Osteocyte (in vitro differentiated cells): ENCODE data around the gene SNX32. TPM values are rescaled to one million over a fixed set of nuclear protein-coding genes. Genes with fewer than 3 reads are reported as not detected.

Source experiments
- DNase-seq: peaks from one replicate; pipeline ENCODE4 v3.0.0; 2021; ENCODE audit warnings: mixed read lengths; ENCODE audit not compliant: unreplicated experiment; ENCODE audit errors: extremely low spot score
- H3K27ac Mint-ChIP-seq: one replicate; pipeline ENCODE4 v1.8.0; 2021; ENCODE audit warnings: mild to moderate bottlenecking, mixed read lengths; ENCODE audit not compliant: unreplicated experiment
- H3K27me3 Mint-ChIP-seq: one replicate; pipeline ENCODE4 v1.8.0; 2021; ENCODE audit warnings: mixed read lengths; ENCODE audit not compliant: unreplicated experiment
- H3K36me3 Mint-ChIP-seq: one replicate; pipeline ENCODE4 v1.8.0; 2021; ENCODE audit warnings: mixed read lengths; ENCODE audit not compliant: unreplicated experiment
- H3K4me1 Mint-ChIP-seq: one replicate; pipeline ENCODE4 v1.8.0; 2021; ENCODE audit warnings: mixed read lengths; ENCODE audit not compliant: unreplicated experiment
- H3K4me3 Mint-ChIP-seq: one replicate; pipeline ENCODE4 v1.8.0; 2021; ENCODE audit warnings: mild to moderate bottlenecking, moderate library complexity, mixed read lengths; ENCODE audit not compliant: unreplicated experiment
- H3K9me3 Mint-ChIP-seq: one replicate; pipeline ENCODE4 v1.8.0; 2021; ENCODE audit warnings: mixed read lengths; ENCODE audit not compliant: unreplicated experiment
- total RNA-seq: library from RNA; stranded (reverse); gene quantifications from 2 replicates; pipeline ENCODE4 v1.2.1, GENCODE V29; 2021
- TF ChIP-seq, protein P1 (sequence below): fragments of 200-600 bp; sonication (generic); IDR thresholded peaks from 2 replicates; pipeline ENCODE4 v1.5.0; 2021; ENCODE audit warnings: antibody characterized with exemption, mild to moderate bottlenecking, moderate library complexity

SNX32 gene
- total RNA-seq, 1 donor from 2014 or later = 4.0 TPM

DNA sequence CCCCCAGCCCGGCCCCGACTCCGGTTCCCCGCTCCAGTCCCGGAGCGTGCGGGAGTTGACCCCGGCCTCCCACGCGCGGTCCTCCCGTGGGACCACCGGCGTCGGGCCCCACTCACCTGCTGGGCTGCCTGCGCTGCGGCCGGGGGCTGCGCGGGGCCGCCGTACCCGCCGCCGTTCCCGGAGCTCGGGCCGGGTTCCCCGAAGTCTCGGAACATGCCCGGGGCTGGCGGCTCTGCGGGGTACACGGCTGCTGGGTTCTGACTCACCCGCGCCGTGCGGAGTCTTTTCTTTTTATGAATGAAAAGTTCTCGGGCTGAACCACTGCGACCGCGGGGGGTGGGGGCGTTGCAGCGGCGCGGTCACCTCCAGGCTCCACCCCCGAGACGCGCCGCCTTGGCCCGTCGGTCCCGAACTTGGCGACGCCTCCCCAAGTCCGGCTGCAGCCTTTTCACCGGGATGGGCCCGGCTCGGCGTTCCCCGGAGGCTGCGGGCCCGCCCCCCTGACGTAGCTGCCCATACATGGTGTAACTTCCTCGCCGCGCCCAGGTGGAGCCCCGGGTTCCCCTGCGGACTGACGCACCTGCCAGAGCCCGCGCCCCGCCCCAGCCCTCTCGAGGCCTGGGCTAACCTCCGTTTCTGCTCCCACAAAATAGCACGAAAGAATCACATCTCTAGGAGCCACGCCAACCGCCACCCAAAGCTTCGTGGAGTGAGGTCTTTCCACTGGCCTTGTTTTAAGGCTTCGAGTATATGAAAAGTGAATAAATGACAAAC is 66.5 kb downstream of the SNX32 start, which contains the start of gene FOSL1:
Gene FOSL1, minus strand, starts transcription at position 264 of the 774 bp plus-strand sequence. Its CDS starts 49 bp downstream, at position 215.
- peaks cover 62% of the 10 kb centered on the region for H3K4me1 Mint-ChIP-seq
- H3K4me3 Mint-ChIP-seq = peak within 1 kb of the TSS; percentile 90
- H3K9me3 Mint-ChIP-seq = no peaks in the 10 kb centered on the region
- no peaks in the 10 kb centered on the region for H3K27me3 Mint-ChIP-seq
- H3K27ac Mint-ChIP-seq = peak within 1 kb of the TSS; percentile 90
- H3K36me3 Mint-ChIP-seq = no peaks in the 10 kb centered on the region
- TF ChIP-seq, protein P1, sequence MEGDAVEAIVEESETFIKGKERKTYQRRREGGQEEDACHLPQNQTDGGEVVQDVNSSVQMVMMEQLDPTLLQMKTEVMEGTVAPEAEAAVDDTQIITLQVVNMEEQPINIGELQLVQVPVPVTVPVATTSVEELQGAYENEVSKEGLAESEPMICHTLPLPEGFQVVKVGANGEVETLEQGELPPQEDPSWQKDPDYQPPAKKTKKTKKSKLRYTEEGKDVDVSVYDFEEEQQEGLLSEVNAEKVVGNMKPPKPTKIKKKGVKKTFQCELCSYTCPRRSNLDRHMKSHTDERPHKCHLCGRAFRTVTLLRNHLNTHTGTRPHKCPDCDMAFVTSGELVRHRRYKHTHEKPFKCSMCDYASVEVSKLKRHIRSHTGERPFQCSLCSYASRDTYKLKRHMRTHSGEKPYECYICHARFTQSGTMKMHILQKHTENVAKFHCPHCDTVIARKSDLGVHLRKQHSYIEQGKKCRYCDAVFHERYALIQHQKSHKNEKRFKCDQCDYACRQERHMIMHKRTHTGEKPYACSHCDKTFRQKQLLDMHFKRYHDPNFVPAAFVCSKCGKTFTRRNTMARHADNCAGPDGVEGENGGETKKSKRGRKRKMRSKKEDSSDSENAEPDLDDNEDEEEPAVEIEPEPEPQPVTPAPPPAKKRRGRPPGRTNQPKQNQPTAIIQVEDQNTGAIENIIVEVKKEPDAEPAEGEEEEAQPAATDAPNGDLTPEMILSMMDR = no peak
- DNase-seq = peak; percentile 95

DNA sequence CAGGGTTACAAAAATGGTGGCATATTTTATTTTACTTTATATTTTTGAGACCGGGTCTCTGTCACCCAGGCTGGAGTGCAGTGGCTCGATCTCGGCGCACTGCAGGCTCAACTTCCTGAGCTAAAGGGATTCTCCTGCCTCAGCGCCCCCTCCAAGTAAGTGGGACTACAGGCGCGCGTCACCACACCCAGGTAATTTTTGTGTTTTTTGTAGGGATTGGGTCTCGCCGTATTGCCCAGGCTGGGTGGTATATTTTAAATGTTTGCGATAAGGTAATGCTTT is 67.1 kb downstream of the SNX32 start:
- Mint-ChIP-seq H3K9me3 (no peaks in the 10 kb centered on the region), H3K4me1 (peaks cover 57% of the 10 kb centered on the region), H3K27ac (peak overlapping the region; percentile 90), H3K27me3 (no peaks in the 10 kb centered on the region), H3K4me3 (peak overlapping the region; percentile 60), H3K36me3 (no peaks in the 10 kb centered on the region)
- TF ChIP-seq, protein P1 = no peak
- no peak for DNase-seq

DNA sequence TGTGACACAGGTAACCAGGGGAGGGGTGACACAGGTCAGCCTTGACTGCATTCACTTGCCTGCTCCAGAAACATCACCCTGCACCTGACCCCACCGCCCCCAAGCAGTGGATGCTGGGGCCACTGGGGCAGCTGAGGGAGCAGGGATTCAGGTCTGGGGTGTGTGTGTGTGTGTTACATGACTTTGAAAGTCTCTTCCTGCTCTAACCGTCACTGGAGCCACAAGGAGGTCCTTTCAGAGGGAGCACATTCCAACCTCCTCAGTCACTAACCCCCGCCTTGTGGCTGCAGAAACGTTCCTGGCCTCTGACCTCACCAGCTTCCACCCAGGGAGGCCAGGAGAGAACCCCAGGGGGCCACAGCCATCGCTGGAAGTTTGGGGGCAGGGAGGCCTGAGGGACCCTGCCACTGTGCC is 69.3 kb downstream of the SNX32 start:
- TF ChIP-seq, protein P1 = no peak
- Mint-ChIP-seq H3K4me3 (no peak overlapping the region), H3K27ac (peak overlapping the region; percentile 90), H3K9me3 (no peaks in the 10 kb centered on the region), H3K4me1 (peaks cover 52% of the 10 kb centered on the region), H3K27me3 (no peaks in the 10 kb centered on the region), H3K36me3 (no peaks in the 10 kb centered on the region)
- peak; percentile 81 for DNase-seq

Other genes with a start within 250 kb of the SNX32 start
- not detected in 2 replicates for gene KCNK7, start 238.2 kb upstream of the SNX32 start, total RNA-seq
- 43.5 and 44.7 TPM in 2 replicates for gene MAP3K11, start 219.7 kb upstream of the SNX32 start, total RNA-seq
- gene PCNX3, start 218.2 kb upstream of the SNX32 start, total RNA-seq = 47.7 and 49.8 TPM in 2 replicates
- gene SIPA1, start 195.9 kb upstream of the SNX32 start, total RNA-seq = 31.2 and 34.7 TPM in 2 replicates
- gene RELA, start 171.0 kb upstream of the SNX32 start, total RNA-seq = 77.4 and 79.7 TPM in 2 replicates
- gene KAT5, start 121.7 kb upstream of the SNX32 start, total RNA-seq = 60.4 and 66.5 TPM in 2 replicates
- 54.2 and 55.6 TPM in 2 replicates for gene RNASEH2C, start 113.2 kb upstream of the SNX32 start, total RNA-seq
- gene AP5B1, start 53.0 kb upstream of the SNX32 start, total RNA-seq = 19.0 and 21.0 TPM in 2 replicates
- not detected in 2 replicates for gene OVOL1, start 46.9 kb upstream of the SNX32 start, total RNA-seq
- 939 and 946 TPM in 2 replicates for gene CFL1, start 24.2 kb downstream of the SNX32 start, total RNA-seq
- 63.7 and 68.5 TPM in 2 replicates for gene MUS81, start 26.5 kb downstream of the SNX32 start, total RNA-seq
- gene EFEMP2, start 38.8 kb downstream of the SNX32 start, total RNA-seq = 130 and 131 TPM in 2 replicates
- not detected in 2 replicates for gene CTSW, start 45.9 kb downstream of the SNX32 start, total RNA-seq
- gene FIBP, start 54.5 kb downstream of the SNX32 start, total RNA-seq = 92.4 and 92.8 TPM in 2 replicates
- 35.2 and 39.0 TPM in 2 replicates for gene CCDC85B, start 56.7 kb downstream of the SNX32 start, total RNA-seq
- 37.2 and 38.0 TPM in 2 replicates for gene FOSL1, start 66.4 kb downstream of the SNX32 start, total RNA-seq
- gene C11orf68, start 85.1 kb downstream of the SNX32 start, total RNA-seq = 81.2 and 83.5 TPM in 2 replicates
- 106 and 107 TPM in 2 replicates for gene DRAP1, start 85.5 kb downstream of the SNX32 start, total RNA-seq
- gene TSGA10IP, start 111.5 kb downstream of the SNX32 start, total RNA-seq = not detected in 2 replicates
- 45.5 and 55.9 TPM in 2 replicates for gene SART1, start 127.8 kb downstream of the SNX32 start, total RNA-seq
- 34.6 and 38.1 TPM in 2 replicates for gene EIF1AD, start 168.2 kb downstream of the SNX32 start, total RNA-seq
- gene BANF1, start 168.5 kb downstream of the SNX32 start, total RNA-seq = 207 and 216 TPM in 2 replicates
- gene CST6, start 178.0 kb downstream of the SNX32 start, total RNA-seq = not detected in 2 replicates
- 0.54 and 1.1 TPM in 2 replicates for gene CATSPER1, start 192.5 kb downstream of the SNX32 start, total RNA-seq
- gene GAL3ST3, start 215.2 kb downstream of the SNX32 start, total RNA-seq = 0.71 and 0.94 TPM in 2 replicates
- 193 and 198 TPM in 2 replicates for gene SF3B2, start 218.4 kb downstream of the SNX32 start, total RNA-seq
- gene PACS1, start 236.3 kb downstream of the SNX32 start, total RNA-seq = 83.8 and 84.9 TPM in 2 replicates